Measurements from ENCODE around the gene SNX25.

DNA sequence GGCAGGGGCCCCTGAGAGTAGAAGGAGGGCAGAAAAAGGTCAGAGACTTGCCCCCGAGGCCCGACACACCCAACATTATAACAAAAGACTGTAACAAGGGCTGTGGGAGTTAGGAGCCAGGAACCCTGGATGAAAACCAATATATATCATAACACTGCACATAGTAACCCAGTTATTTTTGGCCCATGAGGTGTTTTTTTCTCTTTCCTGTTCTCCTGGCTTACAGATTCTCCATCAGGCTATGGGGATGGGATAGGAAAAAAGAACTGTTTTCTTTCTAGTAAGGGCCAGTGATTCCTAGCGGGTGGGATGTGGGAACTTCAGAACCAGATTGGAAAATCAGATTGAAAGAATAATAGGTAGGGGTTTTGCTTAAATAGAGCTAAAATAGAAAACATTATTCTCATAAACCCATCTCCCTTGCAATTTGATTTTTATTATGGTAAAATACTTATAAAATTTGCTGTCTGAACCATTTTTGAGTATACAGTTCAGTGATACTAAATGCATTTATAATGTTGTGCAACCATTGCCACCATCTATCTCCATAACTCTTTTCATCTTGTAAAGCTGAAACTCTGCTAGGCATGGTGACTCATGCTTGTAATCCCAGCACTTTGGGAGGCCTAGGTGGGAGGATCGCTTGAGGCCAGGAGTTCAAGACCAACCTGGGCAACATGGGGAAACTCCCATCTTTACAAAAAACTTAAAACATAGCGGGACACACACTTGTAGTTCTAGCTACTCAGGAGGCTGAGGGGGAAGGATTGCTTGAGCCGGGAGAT, 33.5 kb downstream of the SNX25 start:
- TF ChIP-seq, protein P1, sequence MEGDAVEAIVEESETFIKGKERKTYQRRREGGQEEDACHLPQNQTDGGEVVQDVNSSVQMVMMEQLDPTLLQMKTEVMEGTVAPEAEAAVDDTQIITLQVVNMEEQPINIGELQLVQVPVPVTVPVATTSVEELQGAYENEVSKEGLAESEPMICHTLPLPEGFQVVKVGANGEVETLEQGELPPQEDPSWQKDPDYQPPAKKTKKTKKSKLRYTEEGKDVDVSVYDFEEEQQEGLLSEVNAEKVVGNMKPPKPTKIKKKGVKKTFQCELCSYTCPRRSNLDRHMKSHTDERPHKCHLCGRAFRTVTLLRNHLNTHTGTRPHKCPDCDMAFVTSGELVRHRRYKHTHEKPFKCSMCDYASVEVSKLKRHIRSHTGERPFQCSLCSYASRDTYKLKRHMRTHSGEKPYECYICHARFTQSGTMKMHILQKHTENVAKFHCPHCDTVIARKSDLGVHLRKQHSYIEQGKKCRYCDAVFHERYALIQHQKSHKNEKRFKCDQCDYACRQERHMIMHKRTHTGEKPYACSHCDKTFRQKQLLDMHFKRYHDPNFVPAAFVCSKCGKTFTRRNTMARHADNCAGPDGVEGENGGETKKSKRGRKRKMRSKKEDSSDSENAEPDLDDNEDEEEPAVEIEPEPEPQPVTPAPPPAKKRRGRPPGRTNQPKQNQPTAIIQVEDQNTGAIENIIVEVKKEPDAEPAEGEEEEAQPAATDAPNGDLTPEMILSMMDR (IDR thresholded peaks at IDR 0.05), result no peak
- TF ChIP-seq EZH2 (IDR thresholded peaks at IDR 0.05; ENCODE audit: borderline replicate concordance, insufficient read depth, low read depth, low read length, poor library complexity, severe bottlenecking), result no peak

Measured in B cell (primary cell).